Measurements from ENCODE around the gene OSBP2. TPM values are rescaled to one million over a fixed set of nuclear protein-coding genes. Genes with fewer than 3 reads are reported as not detected.

Gene OSBP2
- total RNA-seq, 4 donors from 2014 or later, result 0.35 to 3.5 (median 1.8) TPM

- H3K4me3 ChIP-seq, result no peak overlapping the region
- ATAC-seq, result no peak
- H3K27ac ChIP-seq, result no peak overlapping the region
- 89% methylated on average over 3 of the region's 3 CpGs; no CpG with 5 or more reads in 1 of the 2 donors for WGBS, 2 donors (ENCODE audit: low coverage in 1 of 2)
- TF ChIP-seq POLR2AphosphoS5 (IDR thresholded peaks at IDR 0.05), result no peak
- H3K27me3 ChIP-seq, result no peaks in the 10 kb centered on the region
- no peaks in the 10 kb centered on the region for H3K4me1 ChIP-seq
- no peaks in the 10 kb centered on the region for H3K9me3 ChIP-seq
- no peaks in the 10 kb centered on the region for H3K36me3 ChIP-seq
Measured at GRCh38 chr22:30749272-30749671, 54.6 kb downstream of the OSBP2 start.

DNA sequence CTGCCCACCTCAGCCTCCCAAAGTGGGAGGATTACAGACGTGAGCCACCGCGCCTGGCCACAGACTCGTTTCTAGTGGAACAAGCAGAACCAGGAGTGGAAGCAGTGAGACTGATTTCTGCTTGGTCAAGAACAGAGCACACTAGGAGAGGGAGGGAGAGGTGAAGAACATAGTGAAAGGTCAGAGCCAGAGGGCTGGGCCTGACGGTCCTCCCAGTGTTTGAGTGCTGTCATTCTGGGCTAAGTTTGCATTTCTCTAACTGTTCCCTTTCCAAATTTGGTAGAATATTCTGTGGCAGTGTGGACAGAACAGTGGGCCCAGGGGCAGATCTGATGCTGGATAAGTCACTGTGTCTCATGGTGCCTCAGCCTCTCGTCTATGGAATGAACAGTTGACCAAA lies 55.2 kb downstream of the OSBP2 start:
- no peak overlapping the region for H3K27ac ChIP-seq
- WGBS, 2 donors (ENCODE audit: low coverage in 1 of 2), result 65 to 75% methylated on average over 2 to 6 of the region's 6 CpGs
- H3K4me1 ChIP-seq, result no peaks in the 10 kb centered on the region
- H3K27me3 ChIP-seq, result no peaks in the 10 kb centered on the region
- H3K4me3 ChIP-seq, result no peak overlapping the region
- TF ChIP-seq POLR2A (IDR thresholded peaks at IDR 0.05) (no peak), EP300 (IDR thresholded peaks at IDR 0.05) (no peak), POLR2AphosphoS5 (IDR thresholded peaks at IDR 0.05) (no peak)
- TF ChIP-seq, protein P1, sequence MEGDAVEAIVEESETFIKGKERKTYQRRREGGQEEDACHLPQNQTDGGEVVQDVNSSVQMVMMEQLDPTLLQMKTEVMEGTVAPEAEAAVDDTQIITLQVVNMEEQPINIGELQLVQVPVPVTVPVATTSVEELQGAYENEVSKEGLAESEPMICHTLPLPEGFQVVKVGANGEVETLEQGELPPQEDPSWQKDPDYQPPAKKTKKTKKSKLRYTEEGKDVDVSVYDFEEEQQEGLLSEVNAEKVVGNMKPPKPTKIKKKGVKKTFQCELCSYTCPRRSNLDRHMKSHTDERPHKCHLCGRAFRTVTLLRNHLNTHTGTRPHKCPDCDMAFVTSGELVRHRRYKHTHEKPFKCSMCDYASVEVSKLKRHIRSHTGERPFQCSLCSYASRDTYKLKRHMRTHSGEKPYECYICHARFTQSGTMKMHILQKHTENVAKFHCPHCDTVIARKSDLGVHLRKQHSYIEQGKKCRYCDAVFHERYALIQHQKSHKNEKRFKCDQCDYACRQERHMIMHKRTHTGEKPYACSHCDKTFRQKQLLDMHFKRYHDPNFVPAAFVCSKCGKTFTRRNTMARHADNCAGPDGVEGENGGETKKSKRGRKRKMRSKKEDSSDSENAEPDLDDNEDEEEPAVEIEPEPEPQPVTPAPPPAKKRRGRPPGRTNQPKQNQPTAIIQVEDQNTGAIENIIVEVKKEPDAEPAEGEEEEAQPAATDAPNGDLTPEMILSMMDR (IDR thresholded peaks at IDR 0.05), result no peak
- H3K36me3 ChIP-seq, result no peaks in the 10 kb centered on the region
- H3K9me3 ChIP-seq, result no peaks in the 10 kb centered on the region
- ATAC-seq, result no peak

GRCh38 chr22:30751529-30751928 lies 56.9 kb downstream of the OSBP2 start:
- no peak for TF ChIP-seq POLR2A (IDR thresholded peaks at IDR 0.05)
- TF ChIP-seq POLR2AphosphoS5 (IDR thresholded peaks at IDR 0.05), result no peak
- TF ChIP-seq EP300 (IDR thresholded peaks at IDR 0.05), result no peak
- TF ChIP-seq, protein P1 (IDR thresholded peaks at IDR 0.05), result no peak
- no peaks in the 10 kb centered on the region for H3K4me1 ChIP-seq
- no peak for ATAC-seq
- no peak overlapping the region for H3K27ac ChIP-seq
- no peaks in the 10 kb centered on the region for H3K36me3 ChIP-seq
- WGBS, 2 donors (ENCODE audit: low coverage in 1 of 2), result 90 to 93% methylated on average over 3 of the region's 10 CpGs
- no peaks in the 10 kb centered on the region for H3K9me3 ChIP-seq
- H3K4me3 ChIP-seq, result no peak overlapping the region
- H3K27me3 ChIP-seq, result no peaks in the 10 kb centered on the region

DNA sequence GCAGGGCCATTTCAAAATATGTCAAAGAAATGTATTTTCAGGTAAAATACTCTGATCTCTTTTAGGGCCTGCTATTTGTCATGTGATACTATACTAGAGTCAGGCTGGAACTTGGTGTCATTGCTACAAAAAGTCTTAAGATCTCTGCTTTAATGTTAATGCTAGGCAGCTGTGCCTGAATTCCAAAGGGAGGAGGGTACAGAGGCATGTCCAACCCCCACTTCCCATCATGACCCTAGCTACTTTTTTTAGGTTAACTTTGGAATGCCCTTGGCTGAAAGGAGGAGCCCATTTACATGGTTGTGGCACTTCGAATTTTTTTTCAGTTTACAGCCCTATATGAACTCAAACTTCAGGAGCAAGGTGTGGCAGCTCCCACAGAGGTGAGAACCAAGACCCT lies 58.1 kb downstream of the OSBP2 start:
- Histone ChIP-seq H3K9me3 (no peaks in the 10 kb centered on the region), H3K4me3 (no peak overlapping the region), H3K27ac (no peak overlapping the region), H3K36me3 (no peaks in the 10 kb centered on the region), H3K4me1 (no peaks in the 10 kb centered on the region), H3K27me3 (no peaks in the 10 kb centered on the region)
- 29 to 71% methylated on average over 1 of the region's 1 CpG for WGBS, 2 donors (ENCODE audit: low coverage in 1 of 2)
- no peak for ATAC-seq
- TF ChIP-seq POLR2AphosphoS5 (IDR thresholded peaks at IDR 0.05) (no peak), EP300 (IDR thresholded peaks at IDR 0.05) (no peak), POLR2A (IDR thresholded peaks at IDR 0.05) (no peak)
- TF ChIP-seq, protein P1 (IDR thresholded peaks at IDR 0.05), result no peak

DNA sequence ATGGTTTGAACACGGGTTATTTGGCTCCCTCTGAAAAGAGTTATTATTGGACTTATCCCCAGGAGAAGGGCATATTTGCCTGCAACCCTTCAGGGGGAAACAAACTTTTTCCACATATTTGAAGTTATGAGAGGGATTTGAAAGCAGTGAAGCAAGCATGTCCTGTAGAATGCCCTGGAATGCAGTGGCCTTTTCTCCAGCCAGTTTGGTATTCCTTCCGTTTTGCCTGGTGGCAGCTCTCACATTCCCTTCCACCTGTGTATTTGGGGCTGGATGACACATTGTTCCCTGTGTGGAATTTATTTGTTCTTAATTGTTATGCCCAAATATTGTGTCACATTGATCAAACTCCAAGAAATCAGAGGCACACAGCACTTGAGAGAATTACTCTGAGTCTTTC lies 59.0 kb downstream of the OSBP2 start:
- no peak for ATAC-seq
- Histone ChIP-seq H3K27me3 (no peaks in the 10 kb centered on the region), H3K4me1 (no peaks in the 10 kb centered on the region), H3K27ac (no peak overlapping the region), H3K9me3 (no peaks in the 10 kb centered on the region), H3K4me3 (no peak overlapping the region), H3K36me3 (no peaks in the 10 kb centered on the region)
- TF ChIP-seq, protein P1 (IDR thresholded peaks at IDR 0.05), result no peak
- TF ChIP-seq POLR2AphosphoS5 (IDR thresholded peaks at IDR 0.05) (no peak), EP300 (IDR thresholded peaks at IDR 0.05) (no peak), POLR2A (IDR thresholded peaks at IDR 0.05) (no peak)
- 35 to 67% methylated on average over 1 to 2 of the region's 2 CpGs for WGBS, 2 donors (ENCODE audit: low coverage in 1 of 2)
